DMS153 treated with DMSO at 0.1 percent for 48 hours (cell line): Measurements from ENCODE around the gene MYT1.
"Not testable (repeated sequence)": the region's sequence is repeated elsewhere in the genome, so short reads cannot be mapped to it uniquely, and the experiment has no call there.

Experiments used
- DNase-seq: peaks from one replicate; lab custom pipeline; 2025; ENCODE audit not compliant: unreplicated experiment; lab: John Stamatoyannopoulos, UW

MYT1 gene

DNA sequence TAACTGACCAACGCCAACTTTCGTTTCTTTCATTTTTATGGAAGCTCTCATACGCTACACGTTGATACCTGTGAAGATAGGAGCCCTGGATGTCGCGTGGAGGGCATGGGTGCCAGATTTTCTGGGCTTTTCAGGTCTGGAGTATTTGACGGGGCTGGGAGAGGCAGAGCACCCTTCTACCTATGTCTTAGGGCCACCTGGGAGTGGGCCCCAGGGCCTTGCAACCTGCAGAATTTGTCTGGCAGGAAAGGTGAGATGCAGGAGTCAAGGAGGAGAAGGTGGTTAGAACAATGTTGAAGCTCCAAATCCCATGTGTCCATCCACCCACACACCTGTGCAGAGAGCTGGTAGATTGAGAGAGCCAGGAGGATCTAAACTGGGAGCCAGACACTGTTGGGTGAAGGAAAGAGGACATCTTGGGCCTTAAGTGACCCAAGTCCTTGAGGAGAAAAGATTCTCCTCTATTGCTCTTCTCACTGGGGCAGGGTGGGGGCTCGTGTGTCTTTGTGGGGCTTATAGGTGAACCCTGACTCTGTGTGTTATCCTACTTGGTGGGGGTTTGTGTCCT lies 63.9 kb downstream of the MYT1 start:
- DNase-seq: no peak

DNA sequence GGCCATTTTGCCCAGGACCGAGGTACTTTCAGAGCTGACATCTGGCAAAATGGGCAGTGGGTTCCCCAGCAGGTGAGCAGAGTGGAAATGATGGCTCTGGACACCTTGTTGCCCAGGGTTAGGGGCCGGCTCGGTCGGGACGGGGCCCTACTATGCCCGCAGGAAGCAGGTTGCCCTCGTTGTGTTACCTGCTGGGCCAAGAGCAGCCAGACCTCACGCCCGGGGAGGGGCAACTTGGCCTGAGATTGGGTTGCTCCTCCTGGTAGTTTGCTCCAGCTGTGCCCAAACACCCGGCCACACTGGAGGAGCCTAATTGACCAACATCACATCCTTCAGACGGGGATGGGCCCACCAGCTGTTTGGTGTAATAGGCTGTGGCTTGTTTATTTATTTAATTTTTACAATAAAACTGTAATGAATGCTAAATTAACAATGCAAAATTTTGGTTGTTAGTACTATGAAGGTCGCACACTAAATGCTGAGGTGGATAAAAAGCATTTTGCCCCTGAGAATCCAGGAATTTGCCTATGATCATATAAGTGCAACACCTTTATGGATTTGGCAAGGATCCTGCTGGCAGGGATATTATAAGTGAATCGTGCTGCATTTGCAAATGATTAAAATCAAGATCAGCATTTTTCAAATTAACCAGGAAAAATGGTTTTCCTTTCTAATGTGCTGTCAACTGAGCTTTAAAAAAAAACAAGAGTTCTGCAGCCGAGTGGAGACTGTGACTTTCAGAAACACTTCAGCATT lies 64.7 kb downstream of the MYT1 start:
- DNase-seq: no peak

DNA sequence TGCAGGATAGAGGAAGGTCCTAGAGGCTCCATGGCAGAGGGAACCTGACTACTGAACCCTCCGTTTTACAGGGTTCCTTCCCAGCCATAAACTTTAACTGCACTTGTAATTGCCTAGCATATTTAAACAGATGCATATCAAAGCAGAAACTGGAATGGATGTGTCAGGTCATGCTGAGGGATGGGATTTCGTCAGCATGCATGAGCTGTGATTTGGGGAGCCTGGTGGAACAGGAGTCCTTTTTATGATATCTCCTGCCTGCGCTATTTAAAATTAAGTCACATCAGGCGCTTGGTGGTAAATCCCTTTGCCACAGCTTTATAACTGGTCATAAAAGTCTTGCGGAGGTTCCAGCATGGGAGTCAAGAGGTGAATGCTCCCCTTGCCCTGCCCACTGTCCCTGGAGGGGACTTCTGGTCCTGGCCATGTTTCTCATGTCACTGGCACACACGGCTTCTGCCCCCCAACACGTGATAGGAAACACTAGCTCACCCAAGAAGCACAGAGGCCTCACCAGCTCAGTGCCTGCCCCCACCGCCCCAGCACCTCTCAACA lies 65.3 kb downstream of the MYT1 start:
- DNase-seq: no peak

DNA sequence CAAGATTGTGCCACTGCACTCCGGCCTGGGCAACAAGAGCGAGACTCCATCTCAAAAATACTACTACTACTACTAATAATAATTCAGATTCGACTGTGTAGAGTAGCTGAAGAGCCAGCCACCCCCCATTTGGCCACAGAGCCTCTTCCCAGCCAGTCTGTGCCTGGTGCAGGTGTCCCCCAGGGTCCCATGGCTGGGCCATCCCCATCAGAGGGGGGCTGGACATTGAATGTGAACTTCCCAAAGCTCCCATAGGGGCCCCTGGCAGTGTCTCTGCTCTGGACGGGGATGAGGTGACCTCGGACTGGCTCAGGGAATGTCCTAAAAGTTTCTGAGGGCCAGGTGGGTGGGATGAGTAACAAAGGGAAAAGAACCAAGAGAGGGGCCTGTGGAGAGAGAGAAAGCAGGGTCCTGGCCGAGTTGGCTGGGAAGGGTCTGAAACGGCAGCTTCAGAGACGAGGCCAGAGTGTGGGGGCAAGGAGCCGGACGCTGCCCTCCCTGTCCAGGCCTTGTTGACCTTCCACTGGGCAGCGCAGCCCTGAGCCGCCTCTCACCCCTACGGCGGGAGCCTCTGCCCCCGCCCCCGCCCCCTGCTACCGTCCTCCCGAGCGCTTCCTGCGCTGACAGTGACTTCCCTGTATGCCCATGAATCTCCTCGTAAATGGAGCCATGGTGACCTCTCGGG lies 66.4 kb downstream of the MYT1 start:
- DNase-seq: no peak

DNA sequence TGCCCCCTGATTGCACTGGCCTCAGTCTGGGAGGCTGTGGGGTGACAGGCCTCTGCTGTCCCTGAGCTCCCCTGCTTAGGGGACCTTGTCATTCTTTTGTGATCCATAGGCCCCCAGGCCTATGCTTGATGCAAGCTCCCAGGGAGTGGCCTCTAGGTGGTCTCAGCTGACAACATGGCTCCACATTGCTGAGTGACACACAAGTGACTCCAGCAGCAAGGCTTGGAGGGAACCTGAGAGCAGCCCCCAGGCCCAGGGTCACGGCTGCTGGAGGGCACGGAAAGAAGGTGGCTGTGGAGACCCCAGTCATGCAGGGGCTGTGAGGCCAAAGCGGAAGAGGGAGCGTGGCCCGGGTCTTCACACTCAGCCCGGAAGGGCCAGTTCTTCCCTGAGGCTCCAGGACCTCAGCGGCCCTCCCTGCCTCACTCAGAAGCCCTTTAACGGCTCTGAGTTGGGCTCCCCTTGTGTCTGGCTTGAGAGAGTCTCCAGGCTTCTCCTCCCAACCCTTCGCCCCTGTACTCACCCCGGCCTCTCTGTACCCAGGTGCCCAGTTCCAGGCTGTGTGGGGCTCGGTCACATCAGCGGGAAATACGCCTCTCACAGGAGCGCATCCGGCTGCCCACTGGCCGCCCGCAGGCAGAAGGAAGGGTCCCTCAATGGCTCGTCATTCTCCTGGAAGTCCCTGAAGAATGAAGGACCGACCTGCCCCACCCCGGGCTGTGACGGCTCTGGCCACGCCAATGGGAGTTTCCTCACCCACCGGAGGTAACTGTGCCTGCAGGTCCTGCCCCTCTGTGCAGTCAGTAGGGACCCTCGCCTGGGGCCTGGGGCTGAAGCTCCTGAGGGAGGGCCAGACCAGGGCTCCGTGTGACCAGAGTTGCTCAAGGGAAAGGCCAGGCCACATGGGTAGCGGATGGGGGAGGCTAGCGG lies 67.6 kb downstream of the MYT1 start:
- DNase-seq: no peak

DNA sequence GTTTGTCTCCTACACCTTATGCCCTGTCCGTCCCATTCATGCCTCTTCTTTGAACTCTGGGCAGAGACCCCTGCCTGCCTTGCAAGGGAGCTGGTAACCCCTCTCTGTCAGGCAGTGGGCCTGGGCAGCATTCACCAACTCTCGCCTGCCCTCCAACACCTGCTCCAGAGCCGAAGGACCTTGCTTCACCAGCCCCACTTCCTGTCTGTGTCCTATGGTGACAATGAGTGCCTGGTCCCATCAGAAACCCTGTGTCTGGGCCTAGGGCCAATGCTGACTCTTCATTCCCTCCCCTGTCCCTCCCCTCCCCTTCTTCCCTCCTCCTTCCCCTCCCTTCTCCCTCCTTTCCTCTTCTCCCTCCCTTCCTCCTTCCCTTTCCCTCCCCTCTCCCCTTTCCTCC lies 68.5 kb downstream of the MYT1 start:
- peak; percentile 50 for DNase-seq

DNA sequence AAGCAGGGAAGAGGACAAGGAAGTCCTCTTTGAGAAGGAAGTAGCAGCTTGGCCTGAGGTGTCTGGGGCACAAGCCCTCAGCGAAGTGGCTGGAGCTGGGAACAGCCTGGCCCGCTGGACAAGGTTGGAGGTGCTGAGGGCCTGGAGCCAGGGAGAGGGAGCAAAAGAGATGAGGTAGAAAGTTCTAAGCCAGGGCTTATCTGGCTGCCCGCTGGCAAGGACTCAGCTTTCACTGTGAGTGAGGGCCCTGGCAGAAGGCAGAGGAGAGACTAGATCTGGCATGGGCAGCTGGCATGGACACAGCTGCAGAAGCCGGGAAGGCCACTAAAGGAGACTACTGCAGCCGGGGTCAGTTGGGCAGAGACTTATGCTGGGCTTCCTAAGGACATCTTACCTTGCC lies 69.5 kb downstream of the MYT1 start:
- DNase-seq: no peak

DNA sequence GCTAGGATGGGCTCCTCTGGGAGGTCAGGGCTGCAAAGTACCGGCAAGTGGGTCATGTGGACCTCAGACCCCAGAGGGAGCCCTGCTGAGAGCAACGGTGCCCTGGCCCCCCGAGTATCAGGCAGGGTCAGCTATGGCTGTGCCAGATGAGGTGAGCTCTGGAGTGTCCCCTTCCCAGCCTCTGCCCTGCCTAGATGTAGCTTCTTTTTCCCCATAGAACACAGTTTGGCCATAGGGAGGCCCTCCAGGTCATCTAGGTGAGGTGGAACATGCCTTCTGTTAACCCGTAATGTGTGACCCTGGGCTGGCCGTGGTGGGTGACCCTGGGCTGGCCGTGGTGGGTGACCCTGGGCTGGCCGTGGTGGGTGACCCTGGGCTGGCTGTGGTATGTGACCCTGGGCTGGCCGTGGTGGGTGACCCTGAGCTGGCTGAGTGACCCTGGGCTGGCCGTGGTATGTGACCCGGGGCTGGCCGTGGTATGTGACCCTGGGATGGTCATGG lies 70.1 kb downstream of the MYT1 start:
- DNase-seq: no peak

DNA sequence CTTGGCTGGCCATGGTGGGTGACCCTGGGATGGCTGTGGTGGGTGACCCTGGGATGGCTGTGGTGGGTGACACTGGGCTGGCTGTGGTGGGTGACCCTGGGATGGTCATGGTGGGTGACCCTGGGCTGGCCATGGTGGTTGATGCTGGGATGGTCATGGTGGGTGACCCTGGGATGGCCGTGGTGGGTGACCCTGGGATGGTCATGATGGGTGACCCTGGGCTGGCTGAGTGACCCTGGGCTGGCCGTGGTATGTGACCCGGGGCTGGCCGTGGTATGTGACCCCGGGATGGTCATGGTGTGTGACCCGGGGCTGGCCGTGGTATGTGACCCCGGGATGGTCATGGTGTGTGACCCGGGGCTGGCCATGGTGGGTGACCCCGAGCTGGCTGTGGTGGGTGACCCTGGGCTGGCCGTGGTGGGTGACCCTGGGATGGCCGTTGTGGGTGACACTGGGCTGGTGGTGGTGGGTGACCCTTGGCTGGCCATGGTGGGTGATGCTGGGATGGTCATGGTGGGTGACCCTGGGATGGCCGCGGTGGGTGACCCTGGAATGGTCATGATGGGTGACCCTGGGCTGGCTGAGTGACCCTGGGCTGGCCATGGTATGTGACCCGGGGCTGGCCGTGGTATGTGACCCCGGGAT lies 70.8 kb downstream of the MYT1 start:
- DNase-seq: not testable (repeated sequence)

DNA sequence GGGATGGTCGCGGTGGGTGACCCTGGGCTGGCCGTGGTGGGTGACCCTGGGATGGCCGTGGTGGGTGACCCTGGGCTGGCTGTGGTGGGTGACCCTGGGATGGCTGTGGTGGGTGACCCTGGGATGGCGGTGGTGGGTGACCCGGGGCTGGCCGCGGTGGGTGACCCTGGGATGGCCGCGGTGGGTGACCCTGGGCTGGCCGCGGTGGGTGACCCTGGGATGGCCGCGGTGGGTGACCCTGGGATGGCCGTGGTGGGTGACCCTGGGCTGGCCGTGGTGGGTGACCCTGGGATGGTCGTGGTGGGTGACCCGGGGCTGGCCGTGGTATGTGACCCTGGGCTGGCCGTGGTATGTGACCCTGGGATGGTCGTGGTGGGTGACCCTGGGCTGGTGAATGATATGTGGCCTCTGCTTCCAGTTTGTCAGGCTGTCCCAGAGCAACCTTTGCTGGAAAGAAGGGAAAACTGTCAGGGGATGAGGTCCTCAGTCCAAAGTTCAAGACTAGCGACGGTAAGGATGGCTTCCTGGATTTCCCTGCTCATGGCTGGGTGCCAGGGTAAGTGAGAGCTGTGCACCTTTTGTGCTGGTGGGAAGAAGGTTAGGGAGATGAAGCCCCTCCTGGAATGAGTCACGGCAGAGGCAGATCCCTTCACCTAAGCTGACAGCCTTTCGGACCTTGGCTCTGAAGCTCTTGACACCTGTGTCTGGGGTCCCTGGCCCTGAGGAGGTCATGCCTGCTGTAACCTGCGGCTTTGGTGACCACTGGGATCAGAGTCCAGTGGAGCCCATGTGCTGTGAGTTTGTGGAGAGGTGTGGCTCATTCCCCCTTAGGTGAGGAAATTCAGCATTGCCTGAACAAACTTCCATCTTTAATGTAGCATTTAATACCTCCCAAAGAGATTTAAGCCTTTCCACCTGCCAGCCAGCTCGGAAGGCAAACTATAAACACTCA lies 72.2 kb downstream of the MYT1 start:
- no peak for DNase-seq

DNA sequence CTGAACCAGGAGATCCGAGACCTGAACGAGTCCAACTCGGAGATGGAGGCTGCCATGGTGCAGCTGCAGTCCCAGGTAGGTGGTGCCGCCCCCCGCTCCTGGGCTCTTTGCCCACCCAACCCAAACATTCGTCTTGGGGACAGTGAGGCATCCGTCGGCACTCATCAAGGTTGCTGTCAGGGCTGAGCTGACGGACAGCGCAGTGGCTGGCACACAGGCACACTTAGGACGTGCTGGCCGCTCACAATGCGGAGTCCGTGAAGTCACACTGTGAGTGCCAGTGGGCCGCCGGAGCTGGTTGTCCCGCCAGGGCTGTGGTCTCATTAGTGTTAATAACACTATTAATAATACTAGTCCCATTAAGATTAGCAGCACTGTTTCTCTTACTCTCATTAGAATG lies 73.1 kb downstream of the MYT1 start:
- DNase-seq: no peak

DNA sequence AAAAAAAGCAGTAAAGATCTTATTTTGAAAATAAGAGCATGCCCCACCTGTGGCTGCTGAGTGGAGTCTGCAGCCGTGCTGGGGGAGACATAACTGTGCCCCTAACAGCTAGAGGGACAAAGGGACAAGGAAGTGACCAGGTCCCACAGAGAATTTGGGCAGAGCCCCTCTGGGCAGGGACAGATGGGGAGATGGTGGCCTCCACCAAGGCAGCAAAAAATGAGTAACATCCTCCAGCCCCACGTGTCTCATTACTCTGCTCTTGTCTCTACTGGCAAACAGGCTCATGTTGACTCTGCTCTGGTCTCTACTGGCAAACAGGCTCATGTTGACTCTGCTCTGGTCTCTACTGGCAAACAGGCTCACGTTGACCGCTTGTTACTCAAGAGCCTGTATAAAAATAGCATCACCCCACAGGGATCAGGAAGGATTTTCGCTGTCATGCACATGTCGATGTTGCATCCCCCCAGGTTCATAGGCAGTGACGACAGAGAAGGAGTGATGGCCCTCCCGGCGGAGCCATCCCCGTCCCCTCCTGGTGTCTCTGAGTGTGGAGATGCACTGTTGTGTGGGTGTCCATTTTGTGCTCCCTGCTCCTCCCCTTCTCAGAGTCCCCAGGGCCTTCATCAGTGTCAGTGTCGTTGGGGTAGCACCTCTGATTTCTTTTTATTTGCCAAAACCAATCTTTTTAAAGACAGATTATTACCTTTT lies 74.0 kb downstream of the MYT1 start:
- DNase-seq: no peak

DNA sequence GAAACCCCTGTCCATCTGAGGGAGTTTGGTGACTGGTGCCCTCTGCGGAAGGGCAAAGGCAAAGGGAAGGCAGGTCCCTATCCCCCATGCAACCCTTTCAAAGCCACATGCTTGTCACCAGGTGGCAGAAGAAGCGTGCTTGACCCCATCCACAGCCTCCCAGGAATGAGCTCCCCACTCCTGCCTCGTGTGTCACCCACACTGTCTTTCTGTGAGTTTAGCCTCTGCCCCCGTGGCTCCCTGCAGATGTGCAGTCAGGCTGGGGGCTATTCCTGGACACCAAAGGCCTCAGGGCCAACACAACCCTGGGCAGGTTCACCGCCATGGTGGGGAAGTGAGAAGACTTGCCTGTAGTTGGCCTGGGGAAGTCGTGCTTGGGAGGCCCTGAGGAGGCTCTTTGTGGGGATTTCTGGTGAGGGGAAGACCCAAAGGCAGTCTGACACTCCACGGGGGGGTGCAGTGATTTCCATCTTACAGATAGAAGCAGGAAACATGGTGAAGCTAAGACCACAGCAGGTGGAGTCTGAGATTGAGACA lies 74.7 kb downstream of the MYT1 start:
- no peak for DNase-seq

DNA sequence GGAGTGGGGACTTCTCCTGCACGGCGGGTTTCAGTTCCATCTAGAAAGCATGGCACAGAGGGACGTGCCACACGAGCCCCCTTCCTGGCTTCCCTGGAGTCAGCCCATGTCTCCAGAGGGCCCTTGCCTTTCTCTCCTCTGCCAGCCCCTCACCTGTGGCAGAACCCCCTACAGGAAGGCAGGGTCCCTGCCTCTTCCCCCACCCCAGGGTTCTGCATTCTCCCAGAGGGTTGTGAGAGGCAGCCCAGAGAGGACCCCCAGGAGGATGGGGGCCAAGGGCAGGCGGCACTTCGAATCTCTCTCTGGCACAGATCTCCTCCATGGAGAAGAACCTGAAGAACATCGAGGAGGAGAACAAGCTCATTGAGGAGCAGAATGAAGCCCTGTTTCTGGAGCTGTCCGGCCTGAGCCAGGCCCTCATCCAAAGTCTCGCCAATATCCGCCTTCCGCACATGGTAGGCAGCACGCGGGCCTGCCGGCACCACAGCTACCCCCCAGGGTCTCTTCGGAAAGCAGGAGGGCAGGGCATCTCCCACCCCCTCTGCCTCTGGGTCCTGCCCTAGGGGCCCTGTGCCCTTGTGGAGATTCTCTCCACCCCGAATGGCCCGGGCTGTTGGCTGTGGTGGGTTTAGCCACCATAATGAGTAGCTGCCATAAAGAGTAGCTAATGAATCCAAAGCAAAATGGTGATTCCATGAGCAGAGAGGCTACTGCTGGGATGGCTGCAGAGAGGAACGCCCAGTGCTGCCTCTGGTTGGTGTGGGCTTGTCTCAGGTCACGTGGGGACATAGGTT lies 75.4 kb downstream of the MYT1 start:
- DNase-seq: no peak

DNA sequence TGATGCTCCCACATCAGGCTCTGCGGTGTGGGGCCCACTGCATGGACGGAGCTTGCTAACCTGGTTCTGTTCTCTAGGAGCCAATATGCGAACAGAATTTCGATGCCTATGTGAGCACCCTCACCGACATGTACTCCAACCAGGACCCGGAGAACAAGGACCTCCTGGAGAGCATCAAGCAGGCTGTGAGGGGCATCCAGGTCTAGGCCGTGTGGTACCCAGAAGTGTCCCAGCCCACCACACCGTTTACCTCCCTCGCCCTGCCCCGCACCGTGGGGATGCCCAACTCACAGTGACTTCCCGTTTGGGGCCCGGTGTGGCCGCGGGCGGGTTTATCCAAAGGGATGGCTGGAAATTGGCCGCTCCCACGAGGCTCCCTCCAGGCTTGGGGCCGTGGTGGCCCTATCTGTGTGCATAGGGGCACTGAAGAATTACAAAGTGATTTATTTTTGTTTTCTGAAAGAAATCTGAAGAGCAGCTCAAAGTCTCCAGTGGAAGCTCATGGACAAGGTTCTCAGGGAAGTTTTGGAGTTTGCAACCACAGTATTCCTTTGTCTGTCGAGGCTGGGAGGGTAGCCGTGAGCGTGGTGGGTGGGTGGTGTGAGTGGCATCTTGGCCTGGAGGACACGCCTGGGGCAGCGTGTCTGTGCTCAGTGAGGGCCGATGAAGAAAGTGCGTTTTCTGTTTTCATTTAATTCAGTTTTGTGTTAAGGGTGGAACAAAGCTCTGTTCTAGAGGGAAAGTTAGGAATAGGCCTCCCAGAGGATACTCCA lies 76.2 kb downstream of the MYT1 start:
- DNase-seq: no peak

DNA sequence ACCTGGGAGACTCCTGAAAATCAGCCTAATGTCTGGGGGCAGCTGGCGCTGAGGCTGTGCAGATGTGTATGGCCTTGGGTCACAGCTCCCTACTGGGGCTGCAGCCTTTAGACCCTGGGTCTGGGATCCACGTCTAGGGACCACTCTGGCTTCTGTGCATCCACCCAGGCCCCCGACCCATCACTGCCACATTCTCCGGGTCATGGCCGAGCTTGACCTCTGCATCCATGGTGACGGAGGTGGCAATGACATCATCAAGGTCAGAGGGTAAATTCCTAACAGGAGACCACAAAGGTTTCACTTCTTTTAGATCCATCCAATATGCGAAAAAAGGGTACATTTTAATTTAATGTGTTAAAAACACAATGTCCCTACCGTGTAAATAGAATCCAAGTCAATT lies 76.8 kb downstream of the MYT1 start:
- DNase-seq: no peak
